ENCODE data around the gene SRA1. TPM values are rescaled to one million over a fixed set of nuclear protein-coding genes. Genes with fewer than 3 reads are reported as not detected.

Gene SRA1
- total RNA-seq, 2 donors from 2014 or later, result 29.3 to 55.0 TPM

DNA sequence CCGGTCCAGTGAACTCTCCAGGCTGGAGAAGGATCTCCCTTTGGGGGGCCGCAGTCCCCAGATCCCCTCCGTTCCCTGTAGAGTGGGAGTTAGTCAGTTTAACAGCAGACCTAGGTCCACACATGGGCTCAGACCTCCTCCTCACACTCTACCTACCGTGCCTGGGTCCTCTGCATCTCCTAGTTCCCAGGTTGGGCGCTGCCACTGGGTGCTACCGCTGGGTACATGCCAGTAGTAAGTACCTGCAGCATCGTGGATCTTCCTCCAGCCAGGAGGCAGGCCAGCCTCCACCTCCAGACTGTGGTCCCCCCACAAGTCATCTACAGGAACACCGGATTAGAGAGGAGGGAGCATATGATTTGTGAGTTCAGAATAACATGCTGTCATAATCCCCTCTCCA, 6.3 kb upstream of the SRA1 start:
- H3K27ac Mint-ChIP-seq, result peak overlapping the region; percentile 73 to 98
- no peaks in the 10 kb centered on the region for H3K9me3 Mint-ChIP-seq
- no peak for ATAC-seq
- H3K36me3 Mint-ChIP-seq, result peaks cover 32 to 39% of the 10 kb centered on the region in 2 donors
- no peak for DNase-seq (ENCODE audit: low spot score in 2 of 2)

DNA sequence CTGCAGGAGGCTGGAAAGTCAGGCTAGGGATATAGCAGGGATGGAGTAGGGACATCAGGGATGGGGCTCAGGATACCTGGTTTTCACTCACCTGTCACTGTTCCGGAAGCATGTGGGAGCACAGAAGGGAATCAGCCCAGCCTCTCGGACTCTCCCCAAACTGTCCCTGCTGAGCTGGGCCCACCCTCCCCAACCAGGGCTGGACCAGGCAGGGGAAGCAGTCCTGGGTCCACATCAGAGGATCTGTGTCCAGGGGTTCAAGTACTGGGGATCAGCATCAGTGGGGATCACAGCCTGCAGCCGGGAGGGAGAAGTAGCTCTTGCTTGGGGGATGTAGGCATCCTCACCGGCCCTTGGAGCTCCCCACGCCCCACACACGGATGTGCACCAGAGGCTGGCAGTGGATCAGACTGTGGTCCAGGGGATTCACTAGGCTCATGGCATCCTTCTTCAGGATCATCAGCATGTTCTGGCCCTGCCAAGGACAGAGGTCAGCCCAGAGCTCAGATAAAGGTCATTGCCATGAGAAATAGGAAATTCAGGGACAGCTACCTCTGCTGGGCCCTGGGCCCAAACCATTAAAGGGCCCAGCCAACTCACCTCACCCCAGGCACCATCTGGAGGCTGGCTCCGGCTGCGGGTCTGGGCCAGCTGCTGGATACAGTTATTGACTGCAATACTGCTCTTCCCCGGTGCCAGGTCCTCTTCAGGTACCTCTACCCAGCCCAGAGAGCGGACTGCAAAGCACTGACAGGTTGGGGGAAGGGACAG, 4.7 kb upstream of the SRA1 start:
- H3K36me3 Mint-ChIP-seq, result peaks cover 27 to 33% of the 10 kb centered on the region in 2 donors

DNA sequence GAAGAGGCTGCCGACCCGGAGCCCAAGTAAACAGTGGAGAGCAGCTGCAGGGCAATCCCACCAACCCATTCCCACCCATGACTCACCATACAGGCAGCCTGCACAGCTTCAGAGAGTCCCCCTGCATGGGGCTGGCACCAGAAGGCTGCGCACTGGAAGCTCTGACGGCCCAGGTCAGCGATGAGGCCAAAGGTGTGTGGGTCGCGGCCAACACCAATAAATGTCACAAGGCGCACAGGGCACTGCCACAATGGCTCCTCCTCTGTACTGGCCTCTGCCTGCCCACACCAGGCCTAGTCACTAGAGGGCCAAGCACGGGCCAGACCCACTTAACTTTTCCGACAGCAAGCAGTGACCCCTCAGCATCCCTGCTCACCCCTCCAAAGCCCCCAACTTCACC, 3.0 kb upstream of the SRA1 start:
- Mint-ChIP-seq H3K9me3 (peaks cover 0 to 3% of the 10 kb centered on the region in 2 donors), H3K27ac (no peak overlapping the region), H3K36me3 (peaks cover 22 to 36% of the 10 kb centered on the region in 2 donors)
- ATAC-seq (no peak), DNase-seq (ENCODE audit: low spot score in 2 of 2) (no peak)

More for the DNA sequence above, 4.7 kb upstream of the SRA1 start:
- ATAC-seq, result no peak
- no peak for DNase-seq (ENCODE audit: low spot score in 2 of 2)
- H3K9me3 Mint-ChIP-seq, result no peaks in the 10 kb centered on the region
- no peak overlapping the region for H3K27ac Mint-ChIP-seq

DNA sequence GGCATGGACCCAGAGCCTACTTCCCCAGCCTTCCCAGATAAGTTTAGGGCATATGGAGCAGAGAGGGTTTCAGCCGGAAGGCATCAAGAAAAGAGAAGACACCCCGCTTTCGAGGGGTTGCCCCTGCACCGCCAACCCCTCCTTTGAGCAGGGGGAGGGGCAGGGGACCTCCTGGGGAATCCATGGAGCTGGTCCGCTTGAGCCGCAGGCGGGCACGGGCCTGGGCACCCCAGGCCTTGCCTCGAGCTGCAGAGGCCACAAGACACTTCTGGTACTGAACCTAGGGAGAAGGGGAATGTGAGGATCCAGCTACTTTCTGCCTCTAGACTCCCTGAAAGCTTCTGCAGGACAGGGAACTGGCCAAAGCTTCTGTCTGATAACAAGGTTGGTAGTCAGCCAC, 1.3 kb upstream of the SRA1 start:
- H3K36me3 Mint-ChIP-seq, result peaks cover 14 to 29% of the 10 kb centered on the region in 2 donors
- ATAC-seq (no peak), DNase-seq (ENCODE audit: low spot score in 2 of 2) (no peak)
- H3K27ac Mint-ChIP-seq, result peak overlapping the region in 1 of 2 donors; percentile 98
- H3K9me3 Mint-ChIP-seq, result peaks cover 0 to 3% of the 10 kb centered on the region in 2 donors

DNA sequence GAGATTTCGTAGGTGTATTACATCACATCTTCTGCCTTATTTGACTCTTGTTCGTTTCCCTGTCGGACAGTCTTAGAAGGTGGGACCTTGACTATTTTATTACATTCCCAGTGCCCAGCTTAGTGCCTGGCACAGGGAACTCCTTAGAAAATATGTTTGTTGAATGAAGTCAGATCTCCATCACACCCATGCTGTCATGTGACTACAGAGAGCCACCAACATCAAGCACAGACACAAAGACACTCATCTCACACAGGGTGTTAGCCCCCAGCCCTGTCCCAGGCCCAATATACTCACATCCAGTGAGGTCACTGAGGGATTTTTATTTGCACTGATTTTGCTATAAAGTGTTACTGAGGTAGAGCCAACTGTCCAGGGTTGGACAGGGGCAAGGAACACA, 692 bp upstream of the SRA1 start:
- Mint-ChIP-seq H3K36me3 (peaks cover 14 to 29% of the 10 kb centered on the region in 2 donors), H3K9me3 (peaks cover 0 to 3% of the 10 kb centered on the region in 2 donors), H3K27ac (peak overlapping the region; percentile 92 to 98)
- ATAC-seq, result peak in 1 of 2 donors; percentile 17
- no peak for DNase-seq (ENCODE audit: low spot score in 2 of 2)

DNA sequence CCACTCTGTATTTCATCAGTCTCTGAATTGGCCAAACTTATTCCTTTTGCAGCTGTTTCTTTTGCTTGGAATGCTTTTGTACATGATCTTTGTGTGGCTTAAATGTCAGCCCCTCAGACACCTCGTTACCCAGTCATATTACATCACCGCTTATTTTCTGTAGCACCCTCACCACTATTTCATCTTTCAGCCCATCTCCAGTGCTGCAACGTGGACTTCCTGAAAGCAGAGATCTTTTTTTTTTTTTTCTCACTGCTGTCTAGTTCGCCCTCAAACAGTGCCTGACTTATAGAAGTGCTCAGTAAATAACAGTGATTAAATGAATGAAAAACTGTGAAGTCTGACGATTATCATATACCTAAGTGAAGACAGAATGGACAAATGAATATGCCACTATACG, 835 bp downstream of the SRA1 start:
- peaks cover 18 to 29% of the 10 kb centered on the region in 2 donors for H3K36me3 Mint-ChIP-seq
- ATAC-seq (no peak), DNase-seq (ENCODE audit: low spot score in 2 of 2) (no peak)
- peaks cover 0 to 3% of the 10 kb centered on the region in 2 donors for H3K9me3 Mint-ChIP-seq
- peak overlapping the region; percentile 78 to 98 for H3K27ac Mint-ChIP-seq

DNA sequence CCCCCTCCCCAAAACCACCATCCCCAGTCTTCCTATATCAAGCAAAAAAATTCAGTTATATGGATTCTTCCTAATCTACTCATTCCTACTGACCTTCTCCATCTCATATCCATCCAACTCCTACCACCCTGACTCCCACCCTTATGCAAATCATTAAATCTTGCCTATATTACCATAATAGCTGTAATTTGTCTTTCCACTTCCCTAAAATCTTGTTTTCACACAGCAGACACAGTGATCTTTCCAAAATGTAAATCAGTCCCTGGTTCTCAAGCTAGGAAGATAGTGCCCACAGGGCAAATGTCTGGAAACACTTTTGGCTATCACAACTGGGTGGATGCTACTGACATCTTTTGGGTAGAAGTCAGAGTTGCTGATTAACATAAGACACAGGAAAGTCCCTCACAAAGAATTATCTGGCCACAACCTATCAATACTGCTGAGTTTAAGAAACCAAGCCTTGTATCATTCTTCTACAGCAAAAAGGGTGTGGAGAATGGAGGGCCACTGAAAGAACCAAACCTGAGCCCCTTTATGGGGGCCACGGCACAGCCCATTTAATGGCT, 1.4 kb downstream of the SRA1 start:
- no peak for ATAC-seq
- Mint-ChIP-seq H3K9me3 (peaks cover 0 to 3% of the 10 kb centered on the region in 2 donors), H3K36me3 (peaks cover 24 to 29% of the 10 kb centered on the region in 2 donors), H3K27ac (peak overlapping the region; percentile 18 to 98)
- DNase-seq (ENCODE audit: low spot score in 2 of 2), result no peak

DNA sequence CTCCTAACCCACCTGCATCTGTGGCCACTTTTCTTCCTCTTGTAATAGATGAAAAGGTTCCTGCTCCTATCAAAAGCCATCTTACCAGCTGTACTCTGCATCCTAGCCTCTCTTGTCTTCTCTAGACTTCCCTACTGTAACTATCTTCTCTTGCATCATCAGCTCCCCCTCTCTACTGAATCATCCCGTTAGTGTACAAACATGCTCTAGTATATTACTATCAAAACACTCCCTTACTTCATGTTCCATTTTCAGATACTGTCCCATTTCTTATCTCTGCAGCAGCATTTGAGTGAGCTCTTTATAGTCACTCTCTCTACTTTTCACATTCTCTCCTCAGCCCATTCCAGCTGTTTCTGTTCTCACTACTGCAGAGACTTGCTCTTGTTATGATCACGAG, 2.8 kb downstream of the SRA1 start:
- Mint-ChIP-seq H3K27ac (peak overlapping the region; percentile 91 to 98), H3K36me3 (peaks cover 27 to 29% of the 10 kb centered on the region in 2 donors)

DNA sequence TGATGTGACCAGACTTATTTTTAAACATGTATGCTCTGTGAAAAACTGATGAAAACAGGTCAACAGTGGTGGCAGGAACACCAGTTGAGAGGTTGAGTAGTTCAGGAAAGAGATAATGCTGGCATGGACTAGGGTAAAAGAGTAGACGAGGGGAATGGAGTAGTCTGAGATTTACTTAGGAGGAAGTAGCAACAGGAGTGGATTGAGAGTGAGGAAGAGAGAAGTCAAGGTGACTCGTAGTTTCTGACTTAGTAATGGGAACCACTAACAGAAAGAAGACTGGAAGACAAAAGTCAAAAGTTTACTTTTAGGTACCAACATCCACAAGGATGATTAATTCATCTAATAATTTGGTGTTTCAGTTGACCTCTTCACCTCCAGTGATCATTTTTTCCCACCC, 3.6 kb downstream of the SRA1 start:
- Mint-ChIP-seq H3K9me3 (peaks cover 0 to 3% of the 10 kb centered on the region in 2 donors), H3K36me3 (peaks cover 27 to 32% of the 10 kb centered on the region in 2 donors), H3K27ac (peak overlapping the region; percentile 91 to 98)
- ATAC-seq (peak; percentile 54 to 58), DNase-seq (ENCODE audit: low spot score in 2 of 2) (no peak)

More for the DNA sequence above, 2.8 kb downstream of the SRA1 start:
- ATAC-seq (peak; percentile 14 to 31), DNase-seq (ENCODE audit: low spot score in 2 of 2) (no peak)
- H3K9me3 Mint-ChIP-seq, result peaks cover 0 to 3% of the 10 kb centered on the region in 2 donors

DNA sequence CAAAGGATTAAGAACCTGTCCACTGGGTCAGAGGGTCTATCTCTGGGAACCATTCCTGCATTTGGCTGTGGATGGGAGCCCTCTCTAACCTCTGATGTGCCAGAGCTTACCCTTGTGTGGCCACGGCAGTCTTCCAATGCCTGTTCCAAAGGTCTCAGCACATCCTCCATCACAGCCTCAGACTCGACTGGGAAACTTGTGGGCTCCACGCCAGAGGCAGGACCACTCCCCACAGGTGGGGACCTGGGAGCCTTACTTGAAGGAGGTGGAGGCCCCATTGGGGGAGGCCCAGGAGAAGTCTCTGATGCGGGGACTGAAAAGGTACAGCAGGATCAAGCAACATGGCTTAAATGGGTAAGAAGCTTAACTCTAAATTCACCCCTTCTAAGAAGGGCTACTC, 5.4 kb downstream of the SRA1 start:
- ATAC-seq, result no peak
- peaks cover 0 to 3% of the 10 kb centered on the region in 2 donors for H3K9me3 Mint-ChIP-seq
- peaks cover 20 to 22% of the 10 kb centered on the region in 2 donors for H3K36me3 Mint-ChIP-seq
- peak overlapping the region; percentile 58 to 68 for H3K27ac Mint-ChIP-seq
- DNase-seq (ENCODE audit: low spot score in 2 of 2), result no peak

DNA sequence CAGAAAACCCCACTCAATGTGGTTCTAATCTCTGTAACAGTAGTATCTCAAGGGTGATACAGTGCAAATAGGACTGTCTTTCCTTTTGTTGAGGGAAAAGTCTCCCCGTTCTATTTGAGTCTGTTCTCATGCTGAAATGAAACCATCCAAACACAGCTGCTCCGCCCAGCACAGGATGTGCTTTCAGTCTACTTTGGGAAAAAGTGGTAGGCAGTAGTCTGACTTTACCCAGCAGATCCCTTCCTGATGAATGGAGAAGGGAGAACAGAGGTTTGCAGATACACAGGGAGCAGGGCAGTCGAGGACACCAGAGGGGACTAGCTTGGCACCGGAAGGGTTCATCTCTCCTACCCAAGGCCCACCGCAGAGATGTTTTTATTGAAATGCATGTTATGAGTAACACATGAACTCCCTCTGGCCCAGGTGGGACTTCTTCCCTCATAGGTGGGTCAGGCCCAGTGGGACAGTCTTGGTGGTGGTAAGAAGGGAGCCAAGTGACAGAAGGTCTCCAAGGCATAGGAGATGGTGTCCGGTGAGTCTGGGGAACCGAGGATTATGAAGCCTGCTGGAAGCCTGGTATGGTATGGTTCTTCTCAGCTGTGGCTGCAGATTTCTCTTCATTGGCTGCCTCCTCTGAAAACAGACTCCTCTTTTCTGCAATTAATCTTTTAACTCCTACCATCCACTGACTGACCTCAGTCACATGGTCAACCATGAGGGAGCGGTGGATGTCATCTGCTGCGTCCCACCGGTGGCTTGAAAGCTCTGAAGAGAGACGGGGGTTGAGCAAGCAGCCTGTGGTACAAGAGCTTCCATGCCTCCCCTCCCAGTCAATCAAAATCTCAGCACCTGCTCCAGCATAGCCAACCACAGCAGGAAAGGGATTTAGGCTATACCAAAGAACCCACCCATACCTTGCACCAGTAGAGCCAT, 6.9 kb downstream of the SRA1 start:
- no peak for DNase-seq (ENCODE audit: low spot score in 2 of 2)
- Mint-ChIP-seq H3K36me3 (peaks cover 7 to 16% of the 10 kb centered on the region in 2 donors), H3K9me3 (no peaks in the 10 kb centered on the region), H3K27ac (peak overlapping the region; percentile 1 to 92)
- no peak for ATAC-seq

DNA sequence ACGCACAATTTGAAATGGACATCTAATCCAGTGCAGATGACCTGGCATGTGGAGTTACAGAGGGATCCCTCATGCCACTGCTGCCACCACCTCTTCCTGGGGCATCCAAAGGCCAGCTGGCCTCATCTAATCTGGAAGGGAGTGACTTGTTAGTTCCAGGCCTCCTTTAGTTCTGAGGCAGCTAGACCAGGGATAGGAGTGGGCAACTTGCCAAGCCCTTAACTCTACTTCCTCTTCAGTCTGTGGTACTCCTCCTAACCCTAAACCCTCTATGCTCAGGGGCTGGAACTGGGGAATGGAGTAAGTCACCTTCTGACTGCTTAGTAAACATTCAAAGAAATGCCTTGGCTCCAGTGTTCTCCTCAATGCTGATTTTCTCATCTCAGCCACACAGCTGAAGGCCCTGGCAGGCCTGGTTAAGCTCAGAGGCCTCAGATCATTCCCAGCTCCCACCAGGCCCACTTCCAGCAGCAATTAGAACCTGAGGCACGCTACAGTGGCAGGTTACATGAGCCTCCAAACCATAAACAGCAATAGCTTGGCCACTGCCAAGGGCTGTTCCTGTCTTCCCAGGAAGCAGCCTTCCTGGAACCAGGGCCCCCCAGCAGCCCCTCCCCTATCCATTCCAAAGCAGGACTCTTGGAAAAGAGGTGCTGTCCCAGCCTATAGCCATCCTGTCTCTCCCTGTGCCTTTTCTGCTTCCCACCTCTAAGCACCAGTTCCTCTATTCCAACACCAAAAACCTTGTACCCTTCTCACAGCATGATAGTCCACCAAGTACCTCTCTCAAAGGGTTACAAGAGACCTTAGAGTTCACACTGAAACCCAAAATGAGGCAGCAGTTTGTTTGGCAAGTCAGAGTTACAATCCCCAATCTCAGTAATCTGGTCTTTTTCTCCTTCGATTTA, 7.8 kb downstream of the SRA1 start:
- peak overlapping the region; percentile 1 to 92 for H3K27ac Mint-ChIP-seq
- H3K9me3 Mint-ChIP-seq, result no peaks in the 10 kb centered on the region
- no peak for DNase-seq (ENCODE audit: low spot score in 2 of 2)
- H3K36me3 Mint-ChIP-seq, result peaks cover 4 to 13% of the 10 kb centered on the region in 2 donors
- no peak for ATAC-seq

DNA sequence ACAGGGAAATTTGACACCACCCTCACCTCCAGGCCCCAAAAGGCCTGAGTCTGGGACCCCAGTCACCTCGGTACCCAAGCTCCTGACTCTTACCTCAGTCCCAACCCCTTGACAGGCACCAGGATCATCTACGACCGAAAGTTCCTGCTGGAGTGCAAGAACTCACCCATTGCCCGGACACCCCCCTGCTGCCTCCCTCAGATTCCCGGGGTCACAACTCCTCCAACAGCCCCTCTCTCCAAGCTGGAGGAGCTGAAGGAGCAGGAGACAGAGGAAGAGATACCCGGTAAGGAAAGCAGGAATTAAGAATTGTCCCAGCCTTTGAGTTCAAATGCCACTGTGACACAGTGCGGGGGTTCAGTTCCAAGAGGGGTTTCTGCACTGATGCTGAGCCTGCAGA, 8.5 kb downstream of the SRA1 start:
- H3K27ac Mint-ChIP-seq, result peak overlapping the region in 1 of 2 donors; percentile 92
- H3K9me3 Mint-ChIP-seq, result no peaks in the 10 kb centered on the region
- peaks cover 4 to 13% of the 10 kb centered on the region in 2 donors for H3K36me3 Mint-ChIP-seq
- no peak for DNase-seq (ENCODE audit: low spot score in 2 of 2)
- no peak for ATAC-seq

DNA sequence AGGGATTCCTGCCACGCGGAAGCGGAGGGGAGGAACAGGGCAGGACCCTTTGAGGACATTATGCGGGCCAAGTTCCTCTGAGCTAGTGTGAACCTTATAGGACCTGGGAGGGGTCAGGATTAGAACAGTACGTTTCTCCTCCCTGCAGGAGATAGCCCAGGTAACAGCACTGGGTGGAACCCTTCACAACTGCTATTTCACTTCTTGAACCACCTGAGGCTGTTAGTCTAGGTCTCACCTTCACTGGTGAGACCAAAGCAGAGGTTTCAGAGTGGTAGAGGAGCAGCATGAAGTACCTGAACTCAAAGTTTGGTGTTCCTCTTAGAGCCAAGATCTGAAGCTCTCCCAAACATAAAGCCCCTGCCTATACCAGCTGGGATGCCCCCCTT, 9.0 kb downstream of the SRA1 start:
- Mint-ChIP-seq H3K27ac (peak overlapping the region; percentile 92 to 93), H3K36me3 (peaks cover 4 to 13% of the 10 kb centered on the region in 2 donors), H3K9me3 (no peaks in the 10 kb centered on the region)
- no peak for DNase-seq (ENCODE audit: low spot score in 2 of 2)
- ATAC-seq, result peak in 1 of 2 donors; percentile 1

DNA sequence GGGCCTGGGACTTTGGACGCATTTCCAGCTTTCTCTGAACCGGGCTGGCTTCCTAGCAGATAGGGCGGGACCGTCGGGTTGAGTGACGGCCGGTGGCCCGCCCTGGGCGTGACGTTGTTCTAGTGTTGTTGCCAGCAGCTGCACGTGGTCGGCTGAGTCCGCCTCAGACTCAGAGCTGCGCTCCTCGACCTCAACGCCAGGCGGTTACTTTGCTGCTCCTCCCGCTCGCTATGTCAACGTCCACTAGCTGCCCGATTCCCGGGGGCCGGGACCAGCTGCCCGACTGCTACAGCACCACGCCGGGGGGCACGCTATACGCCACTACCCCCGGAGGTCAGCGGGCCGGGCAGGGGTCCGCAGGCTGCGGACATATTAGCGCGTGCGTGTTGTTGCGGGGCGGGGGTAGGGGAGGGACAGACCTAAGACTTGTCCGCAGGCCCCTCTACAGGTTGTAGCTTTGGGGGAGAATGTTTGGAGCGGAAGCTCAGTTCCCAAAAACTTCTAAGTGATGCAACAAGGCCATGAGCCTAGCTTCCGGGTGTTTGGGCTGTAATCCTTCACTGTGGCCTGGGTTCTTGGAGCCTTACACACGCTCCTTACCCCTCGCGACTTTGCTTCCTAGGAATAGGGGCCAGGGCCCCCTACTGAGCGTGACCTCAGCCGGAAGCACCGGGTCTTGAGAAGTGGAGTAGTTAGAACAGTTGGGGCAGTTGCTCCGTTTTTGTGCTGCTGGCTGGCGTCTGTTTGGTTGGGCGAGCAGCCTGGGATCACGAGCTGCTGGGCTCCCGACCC, 9.6 kb downstream of the SRA1 start, which contains the start of gene EIF4EBP3:
TSS of gene EIF4EBP3 (plus strand) at position 155 of the 792 bp plus-strand sequence. CDS start at position 231, 76 bp downstream.
- ATAC-seq, result peak; percentile 96 to 99
- H3K9me3 Mint-ChIP-seq, result no peaks in the 10 kb centered on the region
- H3K36me3 Mint-ChIP-seq, result peaks cover 4 to 13% of the 10 kb centered on the region in 2 donors
- peak; percentile 81 to 89 for DNase-seq (ENCODE audit: low spot score in 2 of 2)
- H3K27ac Mint-ChIP-seq, result peak within 1 kb of the TSS; percentile 92 to 93

Data from activated naive CD4-positive, alpha-beta T cell treated with anti-CD3 and anti-CD28 coated beads, Interleukin-2, amount 50 U/mL, for 72 hours (primary cell).